ENCODE measurements around the gene PSMB10.

Gene PSMB10

DNA sequence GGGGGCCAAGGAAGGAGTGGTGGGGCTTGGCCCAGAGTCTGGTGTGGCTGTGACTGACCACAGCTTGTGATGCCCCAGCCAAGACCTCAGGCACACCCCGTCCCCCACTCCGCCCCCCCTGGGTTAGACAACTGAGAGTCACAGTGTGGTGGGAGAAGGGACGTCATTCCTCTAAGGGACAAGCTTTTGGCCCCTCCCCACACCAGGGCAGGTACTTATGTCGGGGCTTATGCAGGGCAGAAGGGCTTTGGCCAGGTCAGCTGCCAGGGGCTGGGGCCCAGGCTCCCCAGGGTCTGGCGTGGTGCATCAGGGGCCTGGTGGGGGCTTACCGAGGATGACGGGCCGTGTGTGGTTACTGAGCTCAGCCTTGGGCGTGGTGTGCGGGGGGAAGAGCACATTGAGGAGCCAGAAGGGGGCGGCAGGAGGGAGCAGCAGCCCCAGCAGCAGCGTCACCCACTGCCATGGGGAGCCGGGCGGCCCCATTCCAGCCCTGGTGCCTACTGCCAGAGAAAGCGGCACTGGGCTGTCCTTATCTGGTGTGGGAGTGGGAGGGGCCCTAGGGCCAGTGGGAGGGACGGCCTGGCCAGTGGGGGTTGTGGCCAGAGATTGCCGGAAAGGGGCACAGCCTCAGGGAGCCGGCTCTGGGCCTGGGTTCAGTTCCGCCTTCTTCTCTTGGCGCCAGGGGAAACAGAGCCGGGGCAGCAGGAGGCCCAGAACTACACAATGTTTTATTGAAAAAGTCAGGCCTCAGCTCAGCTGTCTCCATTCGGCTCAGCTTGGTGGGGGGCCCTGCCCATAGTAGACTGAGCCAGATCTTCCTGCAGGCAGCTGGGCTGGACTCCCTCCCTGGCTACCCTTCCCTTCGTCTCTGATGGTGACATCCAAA, 7.2 kb upstream of the PSMB10 start, which contains the start of gene LCAT:
TSS of gene LCAT (minus strand) at position 502 of the 886 bp plus-strand sequence. CDS start at position 483, 19 bp downstream.
- DNase-seq (ENCODE audit: low spot score): no peak
- TF ChIP-seq, protein P1, sequence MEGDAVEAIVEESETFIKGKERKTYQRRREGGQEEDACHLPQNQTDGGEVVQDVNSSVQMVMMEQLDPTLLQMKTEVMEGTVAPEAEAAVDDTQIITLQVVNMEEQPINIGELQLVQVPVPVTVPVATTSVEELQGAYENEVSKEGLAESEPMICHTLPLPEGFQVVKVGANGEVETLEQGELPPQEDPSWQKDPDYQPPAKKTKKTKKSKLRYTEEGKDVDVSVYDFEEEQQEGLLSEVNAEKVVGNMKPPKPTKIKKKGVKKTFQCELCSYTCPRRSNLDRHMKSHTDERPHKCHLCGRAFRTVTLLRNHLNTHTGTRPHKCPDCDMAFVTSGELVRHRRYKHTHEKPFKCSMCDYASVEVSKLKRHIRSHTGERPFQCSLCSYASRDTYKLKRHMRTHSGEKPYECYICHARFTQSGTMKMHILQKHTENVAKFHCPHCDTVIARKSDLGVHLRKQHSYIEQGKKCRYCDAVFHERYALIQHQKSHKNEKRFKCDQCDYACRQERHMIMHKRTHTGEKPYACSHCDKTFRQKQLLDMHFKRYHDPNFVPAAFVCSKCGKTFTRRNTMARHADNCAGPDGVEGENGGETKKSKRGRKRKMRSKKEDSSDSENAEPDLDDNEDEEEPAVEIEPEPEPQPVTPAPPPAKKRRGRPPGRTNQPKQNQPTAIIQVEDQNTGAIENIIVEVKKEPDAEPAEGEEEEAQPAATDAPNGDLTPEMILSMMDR (IDR thresholded peaks at IDR 0.05; ENCODE audit: extremely low read depth, missing control alignments): no peak

DNA sequence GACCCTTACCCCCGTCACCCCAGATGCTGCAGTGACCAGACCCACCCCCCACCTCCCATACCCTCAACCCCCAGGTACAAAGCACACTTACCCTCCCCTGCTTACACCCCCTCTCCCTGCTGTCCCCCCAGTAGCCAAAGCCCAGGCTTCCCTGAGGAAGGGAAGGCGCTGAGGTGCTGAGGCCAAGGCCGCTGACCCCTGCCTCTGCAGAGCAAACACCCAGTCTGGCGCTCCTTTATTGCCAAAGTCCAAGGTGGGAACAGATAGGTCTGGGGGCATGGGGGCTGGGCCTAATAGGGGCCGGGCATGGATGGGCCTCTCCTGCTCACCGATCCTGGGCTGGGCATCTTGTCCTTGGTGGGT, 6.6 kb upstream of the PSMB10 start:
- TF ChIP-seq, protein P1 (IDR thresholded peaks at IDR 0.05; ENCODE audit: extremely low read depth, missing control alignments): no peak
- DNase-seq (ENCODE audit: low spot score): no peak

DNA sequence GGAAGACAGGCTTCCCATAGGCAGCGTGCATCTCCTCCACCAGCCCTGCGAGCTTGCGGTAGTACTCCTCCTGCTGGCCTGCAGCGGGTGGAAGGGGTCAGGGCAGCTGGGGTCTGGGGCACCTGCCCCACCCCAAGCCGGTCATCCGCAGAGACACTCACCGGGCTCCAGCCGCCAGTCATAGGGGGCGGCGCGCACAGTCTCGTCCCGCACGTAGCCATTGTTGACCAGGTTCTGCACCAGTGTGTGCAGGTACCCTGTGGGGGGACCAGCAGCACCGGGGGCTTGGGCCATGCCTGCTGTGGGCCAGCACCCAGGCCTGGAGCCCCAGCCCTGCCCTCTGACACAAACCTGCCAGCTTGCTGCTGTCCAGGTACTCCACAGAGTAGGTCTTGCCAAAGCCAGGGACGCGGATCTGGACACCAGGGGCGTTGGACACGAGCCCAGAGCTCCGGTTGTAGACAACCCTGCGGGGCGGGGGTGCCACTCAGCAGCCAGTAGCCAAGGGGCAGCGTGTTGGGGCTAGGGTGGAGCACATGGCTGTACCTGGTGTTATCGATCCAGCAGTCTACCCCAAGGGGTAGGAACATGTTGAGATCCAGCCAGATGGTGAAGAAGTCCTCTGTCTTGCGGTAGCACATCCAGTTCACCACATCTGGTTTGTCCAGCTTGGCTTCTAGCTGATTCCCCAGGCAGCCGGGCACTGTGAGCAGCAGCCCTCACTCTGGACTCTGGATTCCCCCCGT, 6.0 kb upstream of the PSMB10 start:
- TF ChIP-seq, protein P1 (IDR thresholded peaks at IDR 0.05; ENCODE audit: extremely low read depth, missing control alignments): no peak
- no peak for DNase-seq (ENCODE audit: low spot score)

DNA sequence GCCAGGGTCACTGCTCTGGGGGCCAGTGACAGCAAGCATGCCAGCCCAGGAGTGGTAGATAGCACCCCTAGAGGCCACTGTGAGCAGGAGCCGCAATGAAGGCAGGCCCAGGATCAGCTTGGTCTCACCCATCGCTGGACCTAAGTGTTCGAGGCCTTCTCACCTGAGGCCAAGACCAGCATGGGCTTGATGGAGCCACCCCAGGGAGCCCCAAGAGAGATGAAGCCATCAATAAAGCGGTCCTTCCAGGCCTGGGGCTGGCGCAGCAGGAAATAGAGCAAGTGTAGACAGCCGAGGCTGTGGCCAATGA, 5.5 kb upstream of the PSMB10 start:
- TF ChIP-seq, protein P1 (IDR thresholded peaks at IDR 0.05; ENCODE audit: extremely low read depth, missing control alignments): peak; percentile 78
- peak; percentile 78 for DNase-seq (ENCODE audit: low spot score)

DNA sequence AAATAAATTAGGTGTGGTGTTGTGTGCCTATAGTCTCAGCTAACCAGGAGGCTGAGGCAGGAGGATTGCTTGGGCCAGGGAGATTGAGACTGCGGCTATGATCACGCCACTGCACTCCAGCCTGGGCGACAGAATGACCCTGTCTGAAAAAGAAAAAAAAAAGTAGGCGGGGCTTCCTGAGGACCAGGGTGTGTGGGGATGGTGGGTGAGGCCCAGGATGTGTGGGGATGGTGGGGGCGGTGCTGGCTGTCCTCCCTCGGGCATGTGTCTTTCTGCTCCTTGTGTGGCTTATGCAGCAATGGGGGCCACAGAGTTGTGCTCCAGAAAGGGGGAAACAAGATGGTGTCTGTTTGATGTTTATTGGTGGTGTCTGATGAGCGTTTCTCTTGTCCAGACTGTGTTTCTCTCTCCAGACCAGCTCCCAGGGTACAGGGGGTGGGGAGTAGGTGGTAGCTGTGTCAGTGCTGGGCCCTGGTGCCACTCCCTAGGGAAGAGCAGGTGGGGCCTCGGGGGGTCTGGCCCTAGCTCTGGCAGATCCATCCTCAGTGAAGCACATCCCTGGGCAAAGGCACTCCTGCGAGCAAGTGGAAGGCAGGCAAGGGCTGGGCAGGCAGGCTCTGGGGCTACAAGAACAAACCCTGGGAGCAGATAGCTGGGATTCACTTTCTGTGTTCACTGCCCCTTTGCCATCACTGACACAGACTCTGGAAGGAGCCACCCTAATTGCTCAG, 5.0 kb upstream of the PSMB10 start:
- DNase-seq (ENCODE audit: low spot score): no peak

DNA sequence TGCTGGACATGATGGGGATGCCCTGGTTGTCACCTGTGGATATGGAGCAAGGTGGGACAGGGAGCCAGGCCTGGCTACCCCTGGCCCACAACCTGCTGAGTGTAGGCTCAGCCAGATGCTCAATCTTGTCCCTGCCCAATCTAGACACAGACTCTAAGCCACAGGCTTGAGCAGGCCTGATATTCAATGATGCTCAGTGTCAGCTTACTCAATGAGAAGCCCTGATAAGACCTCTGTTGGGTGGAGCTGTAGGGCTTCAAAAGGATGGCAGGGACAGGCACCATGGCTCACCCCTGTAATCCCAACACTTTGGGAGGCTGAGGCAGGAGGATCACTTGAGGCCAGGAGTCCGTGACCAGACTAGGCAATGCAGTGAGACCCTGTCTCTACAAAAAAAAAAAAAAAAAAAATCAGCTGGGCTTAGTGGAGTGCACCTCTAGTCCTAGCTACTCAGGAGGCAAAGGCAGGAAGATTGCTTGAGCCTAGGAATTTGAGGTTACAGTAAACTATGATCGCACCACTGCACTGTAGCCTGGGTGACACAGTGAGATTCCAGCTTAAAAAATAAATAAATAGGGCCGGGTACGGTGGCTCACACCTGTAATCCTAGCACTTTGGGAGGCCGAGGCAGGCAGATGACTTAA, 3.9 kb upstream of the PSMB10 start:
- TF ChIP-seq, protein P1 (IDR thresholded peaks at IDR 0.05; ENCODE audit: extremely low read depth, missing control alignments): no peak

More for the DNA sequence above, 5.0 kb upstream of the PSMB10 start:
- TF ChIP-seq, protein P1 (IDR thresholded peaks at IDR 0.05; ENCODE audit: extremely low read depth, missing control alignments): no peak

More for the DNA sequence above, 3.9 kb upstream of the PSMB10 start:
- no peak for DNase-seq (ENCODE audit: low spot score)

All from GM20000 (cell line).